ENCODE measurements around the gene CMTM5. TPM values are rescaled to one million over a fixed set of nuclear protein-coding genes. Genes with fewer than 3 reads are reported as not detected.
"Not testable (repeated sequence)": the region's sequence is repeated elsewhere in the genome, so short reads cannot be mapped to it uniquely, and the experiment has no call there.

The CMTM5 gene
- total RNA-seq, 1 donor from 2014 or later, result not detected

- DNase-seq (ENCODE audit: extremely low read depth, low read depth, low spot score), result no peak
These were observed 19.3 kb downstream of the CMTM5 start for GRCh38 chr14:23396126-23396525.

DNA sequence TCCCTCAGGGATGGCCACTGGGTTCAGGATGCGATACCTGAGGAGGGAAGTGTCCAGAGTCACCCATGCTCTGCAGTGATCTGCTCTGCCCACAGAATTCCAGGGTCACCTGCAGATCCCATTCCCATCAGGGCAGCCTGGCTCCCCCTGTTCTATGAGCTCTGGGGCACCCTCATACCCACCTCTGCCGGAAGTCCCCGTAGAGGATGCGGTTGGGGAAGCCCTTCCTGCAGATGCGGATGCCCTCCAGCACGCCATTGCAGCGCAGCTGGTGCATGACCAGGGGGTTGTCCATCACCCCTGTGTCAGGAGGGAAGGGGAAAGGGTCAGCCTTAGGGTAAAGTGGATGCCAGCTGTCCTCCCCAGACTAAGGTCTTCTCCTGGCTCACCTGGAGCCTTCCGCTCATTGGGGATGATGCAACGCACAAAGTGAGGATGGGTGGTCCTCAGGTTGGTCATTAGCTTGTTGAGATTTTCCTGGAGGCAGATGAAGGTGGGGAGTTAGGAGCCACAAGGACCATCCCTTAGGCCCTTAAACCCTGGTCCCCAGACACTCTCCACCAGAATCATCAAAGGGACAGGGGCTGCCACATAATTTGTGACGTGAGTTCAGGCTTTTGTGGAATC, 20.0 kb downstream of the CMTM5 start:
- no peak for DNase-seq (ENCODE audit: extremely low read depth, low read depth, low spot score)

- no peak for DNase-seq (ENCODE audit: extremely low read depth, low read depth, low spot score)
These were observed 21.5 kb downstream of the CMTM5 start for GRCh38 chr14:23398348-23398747.

GRCh38 chr14:23399136-23399535, 22.3 kb downstream of the CMTM5 start:
- no peak for DNase-seq (ENCODE audit: extremely low read depth, low read depth, low spot score)

GRCh38 chr14:23399591-23399990, 22.7 kb downstream of the CMTM5 start:
- DNase-seq (ENCODE audit: extremely low read depth, low read depth, low spot score), result no peak

DNA sequence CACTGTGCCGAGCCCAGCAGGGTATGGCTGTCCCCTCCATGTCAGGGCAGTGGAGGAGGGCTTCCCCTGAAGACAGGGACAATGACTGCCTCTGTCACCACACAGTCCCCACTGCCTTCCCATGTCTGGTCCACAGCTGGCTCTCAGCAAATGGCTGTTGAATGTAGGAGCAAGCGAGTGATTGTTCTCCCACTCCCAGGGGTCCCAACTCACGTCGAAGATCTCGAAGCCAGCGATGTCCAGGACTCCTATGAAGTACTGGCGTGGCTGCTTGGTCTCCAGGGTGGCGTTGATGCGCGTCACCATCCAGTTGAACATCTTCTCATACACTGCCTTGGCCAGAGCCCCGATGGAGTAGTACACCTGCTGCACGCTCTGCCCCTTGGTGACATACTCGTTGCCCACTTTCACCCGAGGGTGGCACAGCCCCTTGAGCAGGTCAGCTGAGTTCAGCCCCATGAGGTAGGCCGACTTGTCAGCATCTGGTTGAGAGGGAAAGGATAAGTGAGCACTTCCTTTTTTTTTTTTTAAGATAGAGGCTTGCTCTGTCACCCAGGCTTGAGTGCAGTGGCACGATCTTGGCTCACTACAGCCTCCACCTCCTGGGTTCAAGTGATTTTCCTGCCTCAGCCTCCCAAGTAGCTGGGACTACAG, 23.8 kb downstream of the CMTM5 start:
- not testable (repeated sequence) for DNase-seq (ENCODE audit: extremely low read depth, low read depth, low spot score)

DNA sequence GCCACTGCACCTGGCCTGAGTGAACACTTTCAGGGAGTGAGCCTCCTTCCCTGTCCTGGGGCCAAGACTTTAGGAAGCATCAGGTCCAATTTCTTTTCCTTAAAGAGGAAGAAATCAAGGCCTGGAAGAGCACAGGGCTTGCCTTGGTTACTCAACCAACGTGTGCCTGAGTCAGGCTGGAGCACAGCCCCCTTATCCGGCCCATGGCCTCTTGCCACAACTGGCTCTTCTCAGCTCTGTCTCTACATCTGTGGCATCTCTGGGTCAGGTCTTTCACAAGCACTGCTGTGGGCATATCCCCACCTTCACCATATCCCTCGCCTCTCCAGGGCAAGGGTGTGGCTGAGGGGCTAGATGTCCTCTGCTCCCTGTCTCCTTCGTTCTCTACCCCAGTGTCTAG, 24.4 kb downstream of the CMTM5 start:
- no peak for DNase-seq (ENCODE audit: extremely low read depth, low read depth, low spot score)

GRCh38 chr14:23402296-23403138, 25.7 kb downstream of the CMTM5 start:
- no peak for DNase-seq (ENCODE audit: extremely low read depth, low read depth, low spot score)

DNA sequence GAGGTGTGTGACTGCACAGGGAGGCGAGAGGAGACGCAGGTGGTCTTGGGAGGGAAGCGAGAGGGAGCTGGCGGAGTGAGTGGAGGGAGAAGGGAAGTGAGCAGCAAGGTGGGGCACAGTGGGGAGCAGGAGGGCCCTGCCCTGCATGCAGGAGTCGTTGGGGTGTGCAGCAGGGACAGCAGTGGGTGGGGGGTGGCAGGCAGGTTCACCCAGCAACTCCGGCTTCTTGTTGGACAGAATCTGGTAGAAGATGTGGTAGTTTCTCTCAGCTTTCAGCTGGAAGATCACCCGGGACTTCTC, 26.2 kb downstream of the CMTM5 start:
- no peak for DNase-seq (ENCODE audit: extremely low read depth, low read depth, low spot score)

GRCh38 chr14:23403908-23404307, 27.1 kb downstream of the CMTM5 start:
- DNase-seq (ENCODE audit: extremely low read depth, low read depth, low spot score), result no peak

GRCh38 chr14:23404331-23404900, 27.6 kb downstream of the CMTM5 start:
- no peak for DNase-seq (ENCODE audit: extremely low read depth, low read depth, low spot score)

GRCh38 chr14:23405096-23405495, 28.2 kb downstream of the CMTM5 start:
- DNase-seq (ENCODE audit: extremely low read depth, low read depth, low spot score), result no peak

- DNase-seq (ENCODE audit: extremely low read depth, low read depth, low spot score), result no peak
These were observed 28.7 kb downstream of the CMTM5 start for GRCh38 chr14:23405516-23406025.

DNA sequence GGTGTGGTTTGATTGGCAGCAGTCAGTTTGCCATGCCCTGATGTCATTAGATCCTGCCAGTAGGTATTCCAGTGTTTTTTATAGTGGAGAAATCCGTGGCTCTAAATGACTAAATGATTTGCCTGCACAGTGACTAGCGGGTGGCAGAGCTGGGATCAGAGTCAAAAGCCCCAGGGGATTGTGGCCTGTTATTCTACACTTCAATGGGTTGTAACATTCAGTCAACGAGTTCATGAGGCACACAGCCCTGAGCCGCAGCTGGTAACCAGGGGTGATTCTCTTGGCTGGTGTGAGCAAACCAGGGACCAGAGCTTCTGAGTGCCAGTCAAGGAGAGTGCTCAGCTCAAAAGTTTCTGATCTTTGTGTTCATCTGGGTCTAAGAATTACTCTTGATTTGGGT, 29.4 kb downstream of the CMTM5 start:
- DNase-seq (ENCODE audit: extremely low read depth, low read depth, low spot score), result no peak

- DNase-seq (ENCODE audit: extremely low read depth, low read depth, low spot score), result no peak
These were observed 30.0 kb downstream of the CMTM5 start for GRCh38 chr14:23406725-23407355.

DNA sequence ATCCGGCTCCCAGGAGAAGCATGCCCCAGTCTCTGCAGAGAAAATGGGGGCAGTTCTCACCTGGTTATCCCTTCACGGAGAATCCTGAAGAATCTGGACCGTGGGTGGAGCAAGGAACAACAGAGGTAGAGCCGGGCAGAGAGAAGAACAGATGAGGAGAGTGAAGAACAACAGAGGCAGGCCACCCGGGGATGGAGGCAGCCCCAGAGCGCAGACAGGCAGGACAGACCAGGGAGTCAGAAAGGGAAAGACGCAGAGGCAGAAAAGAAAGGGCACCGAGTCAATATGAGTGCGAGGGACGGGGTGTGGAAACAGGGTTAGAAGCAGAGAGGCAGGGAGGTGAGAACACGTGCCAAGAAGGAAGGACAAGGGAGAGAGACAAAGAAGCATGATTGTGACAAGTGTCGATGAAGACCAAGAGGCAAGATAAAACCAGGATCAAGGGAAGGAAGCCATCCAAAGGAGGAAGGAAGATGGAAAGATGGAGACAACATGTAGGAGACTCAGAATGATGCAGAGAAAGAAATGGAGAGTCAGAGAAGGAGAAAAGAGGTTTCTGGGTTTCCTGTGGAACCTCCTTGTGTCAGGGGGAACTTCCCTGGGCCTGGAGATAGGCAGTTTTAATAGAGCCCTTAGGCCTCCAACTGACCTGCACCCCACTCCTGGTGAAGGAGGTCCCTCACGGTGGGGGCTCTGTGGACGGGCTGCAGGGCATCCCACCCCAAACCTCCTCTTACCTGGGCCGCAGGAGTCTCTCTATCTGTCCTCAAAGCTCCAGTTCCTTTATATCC, 30.9 kb downstream of the CMTM5 start, which contains the start of gene MYH6:
Gene MYH6 (minus strand): TSS at position 758 of the 791 bp plus-strand sequence. CDS start 1,050 bp downstream, outside the sequence.
- DNase-seq (ENCODE audit: extremely low read depth, low read depth, low spot score), result no peak

DNA sequence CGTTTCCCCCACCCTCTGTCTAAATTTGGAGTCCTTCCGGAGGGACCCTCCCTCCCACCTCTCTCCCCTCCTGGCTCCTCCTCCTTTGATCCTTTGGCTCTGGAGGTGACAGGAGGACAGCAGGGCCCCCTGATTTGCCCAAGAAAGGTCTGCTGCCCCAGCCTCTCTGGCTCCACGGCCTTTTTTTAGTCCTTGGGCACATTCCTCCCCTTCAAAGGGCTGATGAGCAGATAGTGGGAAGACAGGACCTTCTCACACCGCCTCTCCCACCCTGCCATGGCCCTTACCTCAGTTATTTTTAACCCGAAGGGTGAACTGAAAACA, 31.4 kb downstream of the CMTM5 start:
- DNase-seq (ENCODE audit: extremely low read depth, low read depth, low spot score), result no peak

DNA sequence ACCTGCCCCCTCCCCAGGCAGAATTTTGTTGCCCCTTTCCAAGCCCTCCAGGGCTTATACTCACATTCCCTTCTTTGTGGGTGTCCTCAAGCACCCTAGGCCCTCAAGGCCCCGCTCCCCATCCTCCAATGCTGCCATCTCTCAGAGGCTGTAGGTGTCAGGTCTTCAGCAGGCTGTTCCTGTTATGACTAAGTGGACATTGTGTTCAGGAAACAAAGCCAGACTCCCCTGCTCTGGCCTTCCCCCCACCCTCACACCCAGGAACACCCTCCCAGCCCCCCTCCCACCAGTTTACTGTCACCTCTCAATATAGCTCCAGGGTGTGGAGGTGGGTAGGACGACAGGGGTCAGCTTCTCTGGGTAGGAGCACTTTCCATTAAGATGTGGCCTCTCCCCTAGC, 32.6 kb downstream of the CMTM5 start:
- DNase-seq (ENCODE audit: extremely low read depth, low read depth, low spot score), result no peak

DNA sequence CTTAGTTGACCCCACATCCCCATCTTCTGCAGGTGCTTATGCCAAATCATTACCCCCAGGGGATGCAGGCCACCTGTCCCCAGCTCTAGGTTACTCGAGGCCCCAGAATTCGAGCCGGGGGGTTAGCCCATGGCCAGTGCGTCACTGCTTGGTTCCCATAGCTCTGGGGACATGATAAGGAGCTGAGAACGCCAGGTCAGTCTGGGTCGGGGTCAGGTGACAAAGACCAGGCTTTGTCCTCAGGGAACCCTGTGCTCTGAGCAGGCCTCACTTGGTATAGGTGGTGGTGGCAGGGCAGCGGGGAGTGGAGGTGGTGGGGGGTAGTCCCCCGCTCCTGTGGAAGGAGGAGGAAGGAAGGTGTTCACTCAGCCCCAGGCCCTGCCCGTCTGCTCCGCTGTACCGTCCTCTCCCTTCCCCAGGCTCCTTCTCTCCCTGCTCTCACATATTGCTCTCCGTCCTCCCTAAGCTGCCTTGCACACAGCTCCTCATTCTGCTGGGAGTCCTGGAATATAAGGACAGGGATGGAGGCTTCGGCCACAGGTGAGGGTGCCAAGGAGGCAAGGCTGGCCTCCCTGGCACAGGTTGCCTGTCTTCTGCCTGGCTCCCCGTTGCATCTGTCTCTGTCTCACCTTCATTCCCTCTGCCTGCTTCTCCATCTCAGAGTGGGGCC, 33.3 kb downstream of the CMTM5 start:
- DNase-seq (ENCODE audit: extremely low read depth, low read depth, low spot score), result no peak

Data from glomerular endothelial cell (primary cell).